ENCODE data around the gene ZNF547.

ZNF547 gene

GRCh38 chr19:57419439-57419838 lies 56.1 kb downstream of the ZNF547 start:
- ChIA-PET CTCF (interaction anchor here (1.6 kb wide), 2 partner anchors 12 to 13 kb away, joined by 3 to 4 read pairs; no protein-coding TSS in a partner anchor), POLR2A (interaction anchor here (0.6 kb wide), 1 partner anchor 89 kb away, joined by 4 read pairs; no protein-coding TSS in a partner anchor)
- no peaks in the 10 kb centered on the region for H3K4me1 ChIP-seq (ENCODE audit: control insufficient read depth, insufficient read depth, low read length)
- H3K9me3 ChIP-seq (ENCODE audit: control insufficient read depth, insufficient read depth, low read depth, low read length), result no peaks in the 10 kb centered on the region; the same call in none of the 2 replicates
- no peak for TF ChIP-seq ZNF639 (tag by site-specific recombination; IDR thresholded peaks at IDR 0.05)
- TF ChIP-seq ZNF521 (tag by site-specific recombination; IDR thresholded peaks at IDR 0.05), result no peak
- TF ChIP-seq ZNF211 (tag by site-specific recombination; IDR thresholded peaks at IDR 0.05; ENCODE audit: low read depth), result no peak
- TF ChIP-seq GLIS1 (tag by site-specific recombination; IDR thresholded peaks at IDR 0.05), result no peak
- no peak for TF ChIP-seq ZBTB20 (tag by site-specific recombination; IDR thresholded peaks at IDR 0.05)
- TF ChIP-seq SCRT1 (tag by site-specific recombination; IDR thresholded peaks at IDR 0.05; ENCODE audit: borderline replicate concordance), result no peak
- no peak for TF ChIP-seq ZNF26 (tag by site-specific recombination; IDR thresholded peaks at IDR 0.05)
- TF ChIP-seq GLI4 (tag by site-specific recombination; IDR thresholded peaks at IDR 0.05), result no peak
- no peak for TF ChIP-seq ZSCAN30 (tag by site-specific recombination; IDR thresholded peaks at IDR 0.05)
- TF ChIP-seq OVOL3 (tag by site-specific recombination; IDR thresholded peaks at IDR 0.05), result no peak
- no peak for TF ChIP-seq ZNF514 (tag by site-specific recombination; IDR thresholded peaks at IDR 0.05)
- H3K27ac ChIP-seq (ENCODE audit: extremely low read depth, low read depth, low read length), result no peak overlapping the region
- H3K4me3 ChIP-seq (ENCODE audit: low read depth, low read length), result no peak overlapping the region
- H3K36me3 ChIP-seq (ENCODE audit: control insufficient read depth in 2 of 2, insufficient read depth in 1 of 2, low read length in 2 of 2), result peaks cover 34 to 67% of the 10 kb centered on the region in 2 experiments

GRCh38 chr19:57421037-57421436 lies 57.7 kb downstream of the ZNF547 start:
- Histone ChIP-seq H3K36me3 (ENCODE audit: control insufficient read depth in 2 of 2, insufficient read depth in 1 of 2, low read length in 2 of 2) (peaks cover 26 to 53% of the 10 kb centered on the region in 2 experiments), H3K9me3 (ENCODE audit: control insufficient read depth, insufficient read depth, low read depth, low read length) (no peaks in the 10 kb centered on the region; the same call in none of the 2 replicates), H3K27ac (ENCODE audit: extremely low read depth, low read depth, low read length) (no peak overlapping the region), H3K4me3 (ENCODE audit: low read depth, low read length) (no peak overlapping the region), H3K4me1 (ENCODE audit: control insufficient read depth, insufficient read depth, low read length) (no peaks in the 10 kb centered on the region)
- ChIA-PET POLR2A (no interaction called here), CTCF (interaction anchor here (1.6 to 2.8 kb wide), 2 partner anchors 14 to 15 kb away, joined by 3 to 8 read pairs; no protein-coding TSS in a partner anchor)
- no peak for TF ChIP-seq ZNF830 (tag by site-specific recombination; IDR thresholded peaks at IDR 0.05; ENCODE audit: low read depth)
- TF ChIP-seq SETDB1 (IDR thresholded peaks at IDR 0.05; ENCODE audit: insufficient read length, low read length), result peak; percentile 51

All from HEK293 (cell line).